ENCODE results near the gene BCL2L13. TPM values are rescaled to one million over a fixed set of nuclear protein-coding genes. Genes with fewer than 3 reads are reported as not detected.

BCL2L13 gene
- polyA plus RNA-seq, 1 experiment = 64.1 TPM

GRCh38 chr22:17733466-17733865, 94.9 kb downstream of the BCL2L13 start:
- ChIA-PET CTCF (interaction anchor here (1.0 to 2.2 kb wide), 3 partner anchors 8 to 175 kb away, joined by 3 to 16 read pairs (median 8); no protein-coding TSS in a partner anchor), POLR2A (no interaction called here)
- Histone ChIP-seq H3K9me3 (ENCODE audit: control insufficient read depth, insufficient read depth, low read length) (no peaks in the 10 kb centered on the region), H3K4me3 (ENCODE audit: low read depth, low read length) (no peak overlapping the region), H3K27ac (ENCODE audit: low read depth, low read length) (no peak overlapping the region), H3K27me3 (ENCODE audit: control insufficient read depth, insufficient read depth, low read length) (no peaks in the 10 kb centered on the region)
- no peak for TF ChIP-seq CTCF (IDR thresholded peaks at IDR 0.05; ENCODE audit: low read depth, low read length)
- no peak for DNase-seq (ENCODE audit: low read depth, low spot score)

- no peak for DNase-seq (ENCODE audit: low read depth, low spot score)
- no peak overlapping the region for H3K27ac ChIP-seq (ENCODE audit: low read depth, low read length)
- no peak for TF ChIP-seq CTCF (IDR thresholded peaks at IDR 0.05; ENCODE audit: low read depth, low read length)
- ChIA-PET POLR2A (no interaction called here), CTCF (interaction anchor here (0.5 to 2.2 kb wide), 4 partner anchors 9 to 384 kb away, joined by 3 to 16 read pairs (median 6); no protein-coding TSS in a partner anchor)
- no peak overlapping the region for H3K4me3 ChIP-seq (ENCODE audit: low read depth, low read length)
- no peaks in the 10 kb centered on the region for H3K27me3 ChIP-seq (ENCODE audit: control insufficient read depth, insufficient read depth, low read length)
- no peaks in the 10 kb centered on the region for H3K9me3 ChIP-seq (ENCODE audit: control insufficient read depth, insufficient read depth, low read length)
Observed at GRCh38 chr22:17734187-17734586, 95.6 kb downstream of the BCL2L13 start.

DNA sequence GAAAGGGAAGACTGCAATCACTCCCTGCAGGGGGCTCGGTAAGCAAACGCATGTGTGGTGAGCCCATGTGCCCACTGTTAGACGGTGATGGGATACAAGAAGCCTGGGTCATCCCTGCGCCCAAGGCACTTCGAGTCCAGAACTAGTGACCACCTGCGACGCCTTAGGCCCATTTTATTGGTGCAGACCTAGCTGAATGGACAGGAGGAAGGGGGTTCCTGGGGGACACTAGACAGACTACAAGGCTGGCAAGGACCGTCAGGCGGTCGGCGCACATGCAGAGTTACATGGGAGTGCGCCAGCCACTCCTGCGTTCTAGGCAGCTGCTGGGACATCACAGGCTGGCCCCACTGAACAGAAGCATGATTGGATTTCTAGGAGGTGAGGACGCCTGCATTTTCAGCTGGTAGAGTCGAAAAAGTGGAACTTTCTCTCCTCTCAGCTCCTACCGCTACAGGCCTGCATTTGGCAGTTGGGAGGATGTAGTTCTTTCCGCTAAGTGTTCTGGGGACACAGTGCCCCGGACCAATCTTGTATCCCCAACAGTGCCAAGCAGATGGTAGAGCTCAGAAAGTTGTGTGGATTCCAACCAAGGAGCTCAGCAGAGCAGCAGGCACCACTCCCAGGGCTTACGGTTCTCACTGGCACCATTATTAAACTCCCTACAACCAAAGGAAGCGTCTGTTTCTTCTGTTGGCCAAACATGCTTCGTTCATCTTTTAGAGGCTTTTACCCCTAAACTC, 100.0 kb downstream of the BCL2L13 start:
- Histone ChIP-seq H3K9me3 (ENCODE audit: control insufficient read depth, insufficient read depth, low read length) (no peaks in the 10 kb centered on the region), H3K27me3 (ENCODE audit: control insufficient read depth, insufficient read depth, low read length) (no peaks in the 10 kb centered on the region), H3K27ac (ENCODE audit: low read depth, low read length) (no peak overlapping the region), H3K4me3 (ENCODE audit: low read depth, low read length) (no peak overlapping the region)
- CTCF ChIA-PET = interaction anchor here (1.3 to 1.8 kb wide), 2 partner anchors 91 to 338 kb away, joined by 4 to 5 read pairs; no protein-coding TSS in a partner anchor
- POLR2A ChIA-PET = no interaction called here
- DNase-seq (ENCODE audit: low read depth, low spot score) = no peak
- TF ChIP-seq CTCF (IDR thresholded peaks at IDR 0.05; ENCODE audit: low read depth, low read length) = no peak

- no peak for DNase-seq (ENCODE audit: low read depth, low spot score)
- POLR2A ChIA-PET = no interaction called here
- CTCF ChIA-PET = interaction anchor here (1.4 to 1.8 kb wide), 2 partner anchors 91 to 100 kb away, joined by 3 to 5 read pairs; no protein-coding TSS in a partner anchor
Observed at GRCh38 chr22:17739196-17739975, 100.8 kb downstream of the BCL2L13 start.

More at GRCh38 chr22:17739196-17739975, 100.8 kb downstream of the BCL2L13 start:
- no peak for TF ChIP-seq CTCF (IDR thresholded peaks at IDR 0.05; ENCODE audit: low read depth, low read length)
- Histone ChIP-seq H3K27me3 (ENCODE audit: control insufficient read depth, insufficient read depth, low read length) (no peaks in the 10 kb centered on the region), H3K27ac (ENCODE audit: low read depth, low read length) (no peak overlapping the region), H3K9me3 (ENCODE audit: control insufficient read depth, insufficient read depth, low read length) (no peaks in the 10 kb centered on the region; the same call in 1 of the 2 replicates), H3K4me3 (ENCODE audit: low read depth, low read length) (no peak overlapping the region)

All from AG04450 (cell line).